HEK293 (cell line): ENCODE results near the gene NSUN3.

Experiments used
- CTCF ChIA-PET: fragments of 350-600 bp; formaldehyde crosslinking; extraction: SDS; loops from one replicate; lab custom pipeline; 2021; ENCODE audit warnings: antibody characterized with exemption; lab: Yijun Ruan, JAX
- POLR2A ChIA-PET: fragments of 300-600 bp; formaldehyde crosslinking; extraction: SDS; loops from one replicate; lab custom pipeline; 2020; ENCODE audit warnings: antibody characterized with exemption, inconsistent platforms; lab: Yijun Ruan, JAX
- H3K27ac ChIP-seq: fragments of 200-500 bp; sonication (Bioruptor generic); 2 replicates; pipeline ENCODE4 v1.5.1; 2014; ENCODE audit warnings: low read depth, low read length, control low read depth, inconsistent platforms; ENCODE audit errors: extremely low read depth
- H3K36me3 ChIP-seq, 2 experiments: fragments of 200-500 bp in 1 of 2; sonication (Bioruptor generic) in 1 of 2; 1 replicate in 1 of 2; 2 replicates in 1 of 2; pipeline ENCODE4 v1.5.1; 2014 to 2017; ENCODE audit warnings: inconsistent platforms in 2 of 2, low read length in 2 of 2; ENCODE audit not compliant: control insufficient read depth in 2 of 2, insufficient read depth in 1 of 2
- H3K4me1 ChIP-seq: fragments of 200-500 bp; sonication (Bioruptor generic); 2 replicates; pipeline ENCODE4 v1.5.1; 2014; ENCODE audit warnings: mild to moderate bottlenecking, low read length, inconsistent platforms; ENCODE audit not compliant: control insufficient read depth, insufficient read depth
- H3K4me3 ChIP-seq: 2 replicates; pipeline ENCODE4 v1.5.1; 2011; ENCODE audit warnings: low read depth, mild to moderate bottlenecking, control low read depth, low read length, moderate library complexity
- H3K9me3 ChIP-seq: fragments of 200-500 bp; sonication (Bioruptor generic); 2 replicates; pipeline ENCODE4 v1.5.1; 2014; ENCODE audit warnings: low read depth, low read length, inconsistent platforms; ENCODE audit not compliant: control insufficient read depth, insufficient read depth
- EGR2 ChIP-seq: fragments of 450-650 bp; formaldehyde crosslinking; IDR thresholded peaks from 2 replicates; pipeline ENCODE4 v1.5.1; 2016; ENCODE audit warnings: low read depth, missing biosample characterization, missing genetic modification characterization
- KLF9 ChIP-seq: fragments of 450-650 bp; formaldehyde crosslinking; IDR thresholded peaks from 2 replicates; pipeline ENCODE4 v1.5.1; 2016; ENCODE audit warnings: missing biosample characterization, missing genetic modification characterization, low read depth
- OSR2 ChIP-seq: fragments of 450-650 bp; formaldehyde crosslinking; IDR thresholded peaks from 2 replicates; pipeline ENCODE4 v1.5.1; 2016; ENCODE audit warnings: missing biosample characterization, missing genetic modification characterization
- PRDM1 ChIP-seq: fragments of 450-650 bp; formaldehyde crosslinking; IDR thresholded peaks from 2 replicates; pipeline ENCODE4; 2016; ENCODE audit warnings: missing biosample characterization, missing genetic modification characterization
- REST ChIP-seq: fragments of 450-650 bp; formaldehyde crosslinking; IDR thresholded peaks from 2 replicates; pipeline ENCODE4 v1.5.1; 2016; ENCODE audit warnings: missing biosample characterization, missing genetic modification characterization
- ZBTB20 ChIP-seq: fragments of 450-650 bp; formaldehyde crosslinking; IDR thresholded peaks from 2 replicates; pipeline ENCODE4 v1.5.1; 2016; ENCODE audit warnings: missing biosample characterization, missing genetic modification characterization
- ZNF112 ChIP-seq: fragments of 450-650 bp; formaldehyde crosslinking; IDR thresholded peaks from 2 replicates; pipeline ENCODE4 v1.5.0; 2017; ENCODE audit warnings: missing biosample characterization, missing genetic modification characterization
- ZNF138 ChIP-seq: fragments of 450-650 bp; formaldehyde crosslinking; IDR thresholded peaks from 2 replicates; pipeline ENCODE4 v1.5.1; 2016; ENCODE audit warnings: missing biosample characterization, missing genetic modification characterization, borderline replicate concordance
- ZNF214 ChIP-seq: fragments of 450-650 bp; formaldehyde crosslinking; IDR thresholded peaks from 2 replicates; pipeline ENCODE4 v1.5.1; 2017; ENCODE audit warnings: missing biosample characterization, mild to moderate bottlenecking, missing genetic modification characterization, borderline replicate concordance
- ZNF266 ChIP-seq: fragments of 450-650 bp; formaldehyde crosslinking; IDR thresholded peaks from 2 replicates; pipeline ENCODE4 v1.5.1; 2016; ENCODE audit warnings: missing biosample characterization, missing genetic modification characterization, low read depth
- ZNF398 ChIP-seq: fragments of 450-650 bp; formaldehyde crosslinking; IDR thresholded peaks from 2 replicates; pipeline ENCODE4 v1.5.1; 2017; ENCODE audit warnings: missing biosample characterization, missing genetic modification characterization
- ZNF473 ChIP-seq: fragments of 450-650 bp; formaldehyde crosslinking; IDR thresholded peaks from 2 replicates; pipeline ENCODE4 v1.5.1; 2017; ENCODE audit warnings: missing biosample characterization, missing genetic modification characterization
- ZNF624 ChIP-seq: fragments of 450-650 bp; formaldehyde crosslinking; IDR thresholded peaks from 2 replicates; pipeline ENCODE4 v1.5.1; 2017; ENCODE audit warnings: missing biosample characterization, missing genetic modification characterization
- ZNF626 ChIP-seq: fragments of 450-650 bp; sonication (Bioruptor Pico); formaldehyde crosslinking; IDR thresholded peaks from 2 replicates; pipeline ENCODE4 v1.5.1; 2018; ENCODE audit warnings: missing biosample characterization, missing genetic modification characterization, inconsistent platforms
- ZNF660 ChIP-seq: fragments of 450-650 bp; IDR thresholded peaks from 2 replicates; pipeline ENCODE4 v1.5.1; 2018; ENCODE audit warnings: missing biosample characterization, mild to moderate bottlenecking, missing genetic modification characterization
- ZSCAN4 ChIP-seq: fragments of 450-650 bp; formaldehyde crosslinking; IDR thresholded peaks from 2 replicates; pipeline ENCODE4 v1.5.1; 2017; ENCODE audit warnings: missing biosample characterization, missing genetic modification characterization
- ZXDB ChIP-seq: fragments of 450-650 bp; formaldehyde crosslinking; IDR thresholded peaks from 2 replicates; pipeline ENCODE4 v1.5.1; 2016; ENCODE audit warnings: missing biosample characterization, missing genetic modification characterization

The NSUN3 gene

DNA sequence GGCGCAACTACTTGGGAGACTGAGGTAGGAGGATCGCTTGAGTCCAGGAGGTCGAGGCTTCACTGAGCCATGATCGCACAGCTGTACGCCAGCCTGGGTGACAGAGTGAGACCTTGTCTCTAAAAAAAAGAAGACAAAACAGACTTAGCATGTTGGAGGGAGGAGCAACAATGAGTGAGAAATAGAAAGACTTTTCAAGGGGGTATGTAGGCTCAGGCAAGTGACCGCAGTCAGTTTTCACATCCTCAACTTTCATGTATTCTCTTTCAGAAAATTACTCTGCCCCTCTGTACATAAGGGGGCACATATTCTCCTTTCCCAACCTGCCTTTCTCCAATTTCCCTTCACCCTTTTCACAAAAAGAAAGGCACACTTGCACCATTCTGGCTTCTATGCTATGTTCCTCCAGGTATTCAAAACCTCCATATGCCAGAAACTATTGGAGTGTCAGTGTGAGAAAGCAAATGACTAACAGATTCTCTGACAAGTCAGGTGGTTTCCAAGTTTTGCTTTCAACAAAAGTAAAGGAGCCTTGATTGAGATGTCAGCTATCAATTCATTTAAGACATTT lies 7.6 kb downstream of the NSUN3 start:
- no peaks in the 10 kb centered on the region for H3K4me1 ChIP-seq
- peaks cover 0 to 39% of the 10 kb centered on the region in 2 experiments; a peak in 1 of 3 replicates for H3K36me3 ChIP-seq
- ChIA-PET POLR2A (no interaction called here), CTCF (interaction anchor here (0.7 to 1.8 kb wide), 4 partner anchors 9 to 69 kb away, joined by 3 to 7 read pairs (median 4); no protein-coding TSS in a partner anchor)
- TF ChIP-seq ZSCAN4 (tag by site-specific recombination) (no peak), PRDM1 (tag by site-specific recombination) (0 out of 2 replicates have a peak, but pooled peaks have one; percentile 46)
- H3K9me3 ChIP-seq, result no peaks in the 10 kb centered on the region
- no peak overlapping the region for H3K27ac ChIP-seq
- H3K4me3 ChIP-seq, result no peak overlapping the region

DNA sequence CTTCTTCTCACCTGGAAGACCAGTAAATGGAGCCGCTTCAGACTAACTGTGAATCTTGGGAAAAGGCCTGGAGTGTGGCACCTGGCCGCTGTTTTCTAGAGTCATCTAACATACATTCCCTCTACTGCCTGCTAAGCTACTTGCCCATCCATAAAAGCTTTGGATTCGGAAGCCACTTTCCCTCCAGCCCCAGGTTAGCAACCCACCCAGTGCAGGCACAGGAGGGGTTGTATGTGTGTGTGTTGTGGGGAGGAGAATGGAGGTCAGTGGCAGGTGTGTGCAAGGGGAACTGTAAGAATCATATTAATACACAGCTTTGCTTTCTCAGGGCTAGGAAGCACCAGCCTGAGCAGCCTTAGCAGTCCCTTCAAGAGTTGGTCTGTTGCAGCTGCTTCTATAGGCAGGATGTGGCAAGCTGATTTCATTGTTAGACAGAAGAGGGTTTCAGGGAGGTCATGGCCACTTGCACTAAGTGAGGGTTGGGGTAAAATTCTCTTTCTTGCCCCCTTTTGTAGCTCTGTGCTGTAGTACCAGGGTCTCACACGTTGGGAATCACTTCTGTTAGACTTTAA lies 8.9 kb downstream of the NSUN3 start:
- no peak overlapping the region for H3K4me3 ChIP-seq
- H3K9me3 ChIP-seq, result no peaks in the 10 kb centered on the region
- no peak overlapping the region for H3K27ac ChIP-seq
- H3K4me1 ChIP-seq, result no peaks in the 10 kb centered on the region
- CTCF ChIA-PET, result interaction anchor here (1.0 kb wide), 1 partner anchor 30 kb away, joined by 3 read pairs; no protein-coding TSS in a partner anchor
- TF ChIP-seq ZNF138 (no peak), REST (tag by site-specific recombination) (no peak), ZNF473 (tag by site-specific recombination) (no peak), ZNF266 (tag by site-specific recombination) (no peak), ZNF660 (tag by site-specific recombination) (no peak), ZNF112 (no peak), EGR2 (tag by site-specific recombination) (no peak), OSR2 (no peak), ZNF624 (tag by site-specific recombination) (no peak), KLF9 (no peak), ZNF214 (tag by site-specific recombination) (no peak), ZBTB20 (tag by site-specific recombination) (no peak), ZNF626 (tag by site-specific recombination) (no peak), ZNF398 (no peak), ZXDB (tag by site-specific recombination) (no peak)
- TF ChIP-seq, all 188 proteins: peak for 0
- peaks cover 0 to 38% of the 10 kb centered on the region in 2 experiments; a peak in 1 of 3 replicates for H3K36me3 ChIP-seq
- POLR2A ChIA-PET, result no interaction called here
